Endothelial cell of umbilical vein (primary cell): ENCODE data around the gene CRK. TPM values are rescaled to one million over a fixed set of nuclear protein-coding genes. Genes with fewer than 3 reads are reported as not detected.

Experiments
- BruUV-seq: library from RNA; stranded (reverse); fragments of 400-500 nt; replicated peaks from 2 replicates; lab custom pipeline; 2021; lab: Mats Ljungman, UMichigan
- CTCF ChIA-PET: fragments of 300-600, 350-600 bp; sonication (Branson Sonifier 250); formaldehyde crosslinking; loops from one replicate; lab custom pipeline; 2021; ENCODE audit warnings: antibody characterized with exemption, inconsistent platforms; lab: Charles Lee
- POLR2A ChIA-PET: fragments of 300-600, 350-600 bp; sonication (Branson Sonifier 250); formaldehyde crosslinking; loops from one replicate; lab custom pipeline; 2021; ENCODE audit warnings: antibody characterized with exemption, inconsistent platforms; lab: Charles Lee
- DNase-seq: peaks from one replicate; pipeline ENCODE4 v3.0.0-alpha.2; 2011; ENCODE audit warnings: low read depth, low spot score
- FAIRE-seq: peaks from 2 replicates; lab custom pipeline; 2011; peaks lifted over from hg19 to GRCh38; lab: Jason Lieb, UNC
- H2AFZ ChIP-seq: 2 replicates; pipeline ENCODE4 v1.6.0; 2012; ENCODE audit warnings: low read depth, low read length, control low read depth, inconsistent platforms
- H3K27ac ChIP-seq: 2 replicates; pipeline ENCODE4 v1.5.1; 2011; ENCODE audit warnings: low read depth, mild to moderate bottlenecking, control low read depth, low read length, moderate library complexity; ENCODE audit not compliant: insufficient read depth
- H3K27me3 ChIP-seq, 2 experiments: 2 replicates each; pipeline versions ENCODE4 v1.6.0 to v1.6.1; 2011; ENCODE audit warnings: low read length in 2 of 2, mixed read lengths in 1 of 2; ENCODE audit not compliant: control insufficient read depth in 2 of 2, insufficient read depth in 2 of 2
- H3K36me3 ChIP-seq, 2 experiments: 2 replicates in 1 of 2; 3 replicates in 1 of 2; pipeline ENCODE4 v1.5.1; 2011; ENCODE audit warnings: low read length in 2 of 2, mild to moderate bottlenecking in 1 of 2, moderate library complexity in 1 of 2; ENCODE audit not compliant: control insufficient read depth in 2 of 2, insufficient read depth in 2 of 2; ENCODE audit errors: extremely low read depth in 1 of 2
- H3K4me1 ChIP-seq: 3 replicates; pipeline ENCODE4 v1.5.1; 2011; ENCODE audit warnings: mild to moderate bottlenecking, low read length; ENCODE audit not compliant: control insufficient read depth, insufficient read depth; ENCODE audit errors: extremely low read depth
- H3K4me2 ChIP-seq: 2 replicates; pipeline ENCODE4 v1.6.1; 2011; ENCODE audit warnings: low read length, control low read depth, mixed read lengths; ENCODE audit not compliant: insufficient read depth
- H3K4me3 ChIP-seq, 3 experiments: fragments of 200-600 bp in 1 of 3; sonication (generic), shearing (Covaris generic) in 1 of 3; replicated peaks in 1 of 3; 2 replicates each; pipeline ENCODE4 v1.5.1; 2011 to 2016; ENCODE audit warnings: control low read depth in 3 of 3, low read length in 3 of 3, mild to moderate bottlenecking in 2 of 3, inconsistent platforms in 1 of 3, low read depth in 1 of 3, moderate library complexity in 1 of 3; ENCODE audit not compliant: insufficient read depth in 1 of 3
- H3K79me2 ChIP-seq: 2 replicates; pipeline ENCODE4 v1.6.0; 2012; ENCODE audit warnings: low read length, inconsistent platforms; ENCODE audit not compliant: control insufficient read depth, insufficient read depth
- H3K9ac ChIP-seq: replicated peaks from 2 replicates; pipeline ENCODE3; 2011; ENCODE audit warnings: low read length, control low read depth; ENCODE audit not compliant: insufficient read depth; ENCODE audit errors: extremely low read depth
- H3K9me1 ChIP-seq: replicated peaks from 3 replicates; pipeline ENCODE4 v1.6.0; 2011; ENCODE audit warnings: mild to moderate bottlenecking, low read length; ENCODE audit not compliant: control insufficient read depth, insufficient read depth; ENCODE audit errors: extremely low read depth
- H3K9me3 ChIP-seq: replicated peaks from 2 replicates; pipeline ENCODE4 v1.5.1; 2012; ENCODE audit warnings: low read length, inconsistent platforms; ENCODE audit not compliant: control insufficient read depth, insufficient read depth
- H4K20me1 ChIP-seq: replicated peaks from 2 replicates; pipeline ENCODE3; 2011; ENCODE audit warnings: mild to moderate bottlenecking, low read length; ENCODE audit not compliant: control insufficient read depth, insufficient read depth; ENCODE audit errors: extremely low read depth
- CTCF ChIP-seq, 2 donors: IDR thresholded peaks; 1 replicate in 1 of 2; 2 replicates in 1 of 2; pipeline ENCODE4 v1.5.1; 2011; ENCODE audit warnings: low read length in 2 of 2, mild to moderate bottlenecking in 2 of 2, moderate library complexity in 2 of 2, control low read depth in 1 of 2, inconsistent platforms in 1 of 2, low read depth in 1 of 2; ENCODE audit not compliant: insufficient read depth in 1 of 2; ENCODE audit errors: extremely low read depth in 1 of 2
- EZH2 ChIP-seq: IDR thresholded peaks from 2 replicates; pipeline ENCODE4 v1.6.1; 2012; ENCODE audit warnings: borderline replicate concordance, low read depth, mild to moderate bottlenecking, moderate library complexity, low read length, inconsistent platforms; ENCODE audit not compliant: severe bottlenecking
- FOS ChIP-seq: IDR thresholded peaks from 2 replicates; pipeline ENCODE4 v1.6.1; 2011; ENCODE audit warnings: mild to moderate bottlenecking, low read length, moderate library complexity, borderline replicate concordance; ENCODE audit not compliant: insufficient read depth
- GATA2 ChIP-seq: IDR thresholded peaks from 2 replicates; pipeline ENCODE4 v1.7.0; 2011; ENCODE audit warnings: low read depth, mild to moderate bottlenecking, moderate library complexity, mixed read lengths, low read length; ENCODE audit not compliant: insufficient read length, insufficient read depth
- JUN ChIP-seq: IDR thresholded peaks from 2 replicates; pipeline ENCODE4 v1.6.1; 2011; ENCODE audit warnings: borderline replicate concordance, low read depth; ENCODE audit not compliant: insufficient read length, insufficient read depth
- MAX ChIP-seq: IDR thresholded peaks from 2 replicates; pipeline ENCODE4 v1.6.1; 2011; ENCODE audit not compliant: insufficient read depth, insufficient read length
- MYC ChIP-seq: IDR thresholded peaks from one replicate; pipeline ENCODE4 v1.6.1; 2011; ENCODE audit warnings: mild to moderate bottlenecking, low read depth, low read length
- POLR2A ChIP-seq: IDR thresholded peaks from 2 replicates; pipeline ENCODE4 v1.6.1; 2012; ENCODE audit warnings: low read depth, mild to moderate bottlenecking, control low read depth, low read length
- POLR2AphosphoS5 ChIP-seq: IDR thresholded peaks from 2 replicates; pipeline ENCODE4 v1.6.1; 2012; ENCODE audit warnings: low read depth, mild to moderate bottlenecking, control low read depth, low read length, moderate library complexity; ENCODE audit not compliant: insufficient read depth
- dilution Hi-C: fragments of 300-500 bp; cut with MboI; formaldehyde crosslinking; loops from one replicate; pipeline ENCODE4 v1.15.0; 2019; ENCODE audit warnings: low sequenced_read_pairs; ENCODE audit not compliant: extremely low pct_ligation_motif_present
- intact Hi-C: fragments of 100-400 bp; cut with micrococcal nuclease; formaldehyde crosslinking; loops from one replicate; pipeline ENCODE4 v1.10.0; 2022
- polyA plus RNA-seq, 4 experiments: library from polyadenylated mRNA; depleted of rRNA in 3 of 4; stranded (reverse) in 3 of 4; unstranded in 1 of 4; fragments of >200 nt; gene quantifications; 2 replicates each; pipeline versions ENCODE4 v1.2.1 to v1.2.3, GENCODE V29; 2011 to 2012; ENCODE audit warnings: missing spikeins in 1 of 4
- total RNA-seq: library from RNA; stranded (reverse); gene quantifications from 2 replicates; pipeline ENCODE4 v1.2.3, GENCODE V29; 2021

Gene CRK
- total and polyA plus RNA-seq, 2 donors (not counting 3 experiments of a cell fraction or from before 2014, with no cell fraction given): 52.8 to 67.2 TPM

GRCh38 chr17:1487939-1488825 is 32.1 kb upstream of the CRK start:
- TF ChIP-seq FOS (peak; percentile 37), POLR2AphosphoS5 (peak; percentile 94), POLR2A (peak; percentile 60), GATA2 (no peak), JUN (no peak), MAX (no peak), EZH2 (no peak), MYC (no peak), CTCF (IDR thresholded peaks at IDR 0.05; ENCODE audit: extremely low read depth in 1 of 2, insufficient read depth in 1 of 2, low read depth in 1 of 2, low read length in 2 of 2) (no peak)
- Histone ChIP-seq H4K20me1 (no peaks in the 10 kb centered on the region), H3K4me1 (peaks cover 37% of the 10 kb centered on the region), H2AFZ (no peak overlapping the region), H3K9me1 (no peaks in the 10 kb centered on the region), H3K4me3 (peak overlapping the region in 2 of 3 experiments; percentile 15 to 21), H3K27ac (peak overlapping the region; percentile 61), H3K36me3 (peaks cover 2 to 4% of the 10 kb centered on the region in 2 experiments), H3K9ac (peak overlapping the region; percentile 16), H3K9me3 (no peaks in the 10 kb centered on the region), H3K79me2 (peaks cover 43% of the 10 kb centered on the region), H3K4me2 (peak overlapping the region; percentile 15), H3K27me3 (no peaks in the 10 kb centered on the region)
- intact Hi-C loops: loop anchor here (1.0 kb wide), 1 partner anchor 32 kb away; the partner anchor contains the start of gene CRK
- peak; percentile 89 for FAIRE-seq
- no TSS peak for BruUV-seq
- POLR2A ChIA-PET: interaction anchor here (1.0 kb wide), 1 partner anchor 28 kb away, joined by 4 read pairs; the partner anchor contains the start of gene INPP5K
- peak; percentile 80 for DNase-seq
- dilution Hi-C loops: no loop called here
- CTCF ChIA-PET: interaction anchor here (0.6 to 4.6 kb wide), 5 partner anchors 23 to 142 kb away, joined by 3 to 36 read pairs (median 5); partner anchors contain the start of gene INPP5K
